HEK293 (cell line): ENCODE data around the gene TMEM271.

ENCODE experiments used
- CTCF ChIA-PET: fragments of 350-600 bp; formaldehyde crosslinking; extraction: SDS; loops from one replicate; lab custom pipeline; 2021; ENCODE audit warnings: antibody characterized with exemption; lab: Yijun Ruan, JAX
- POLR2A ChIA-PET: fragments of 300-600 bp; formaldehyde crosslinking; extraction: SDS; loops from one replicate; lab custom pipeline; 2020; ENCODE audit warnings: antibody characterized with exemption, inconsistent platforms; lab: Yijun Ruan, JAX
- H3K27ac ChIP-seq: fragments of 200-500 bp; sonication (Bioruptor generic); 2 replicates; pipeline ENCODE4 v1.5.1; 2014; ENCODE audit warnings: low read depth, low read length, control low read depth, inconsistent platforms; ENCODE audit errors: extremely low read depth
- H3K36me3 ChIP-seq, 2 experiments: fragments of 200-500 bp in 1 of 2; sonication (Bioruptor generic) in 1 of 2; 1 replicate in 1 of 2; 2 replicates in 1 of 2; pipeline ENCODE4 v1.5.1; 2014 to 2017; ENCODE audit warnings: inconsistent platforms in 2 of 2, low read length in 2 of 2; ENCODE audit not compliant: control insufficient read depth in 2 of 2, insufficient read depth in 1 of 2
- H3K4me1 ChIP-seq: fragments of 200-500 bp; sonication (Bioruptor generic); 2 replicates; pipeline ENCODE4 v1.5.1; 2014; ENCODE audit warnings: mild to moderate bottlenecking, low read length, inconsistent platforms; ENCODE audit not compliant: control insufficient read depth, insufficient read depth
- H3K4me3 ChIP-seq: 2 replicates; pipeline ENCODE4 v1.5.1; 2011; ENCODE audit warnings: low read depth, mild to moderate bottlenecking, control low read depth, low read length, moderate library complexity
- H3K9me3 ChIP-seq: fragments of 200-500 bp; sonication (Bioruptor generic); 2 replicates; pipeline ENCODE4 v1.5.1; 2014; ENCODE audit warnings: low read depth, low read length, inconsistent platforms; ENCODE audit not compliant: control insufficient read depth, insufficient read depth
- FEZF1 ChIP-seq: fragments of 450-650 bp; formaldehyde crosslinking; IDR thresholded peaks from 2 replicates; pipeline ENCODE4 v1.5.1; 2016; ENCODE audit warnings: missing biosample characterization, missing genetic modification characterization
- GLI4 ChIP-seq: fragments of 450-650 bp; formaldehyde crosslinking; IDR thresholded peaks from 2 replicates; pipeline ENCODE4 v1.5.1; 2016; ENCODE audit warnings: missing biosample characterization, missing genetic modification characterization
- GLIS1 ChIP-seq: fragments of 450-650 bp; formaldehyde crosslinking; IDR thresholded peaks from 2 replicates; pipeline ENCODE4 v1.5.1; 2016; ENCODE audit warnings: missing biosample characterization, missing genetic modification characterization
- SCRT1 ChIP-seq: fragments of 450-650 bp; formaldehyde crosslinking; IDR thresholded peaks from 2 replicates; pipeline ENCODE4 v1.5.1; 2016; ENCODE audit warnings: missing biosample characterization, missing genetic modification characterization, borderline replicate concordance
- TCF7L2 ChIP-seq: IDR thresholded peaks from 2 replicates; pipeline ENCODE4 v1.6.1; 2011; ENCODE audit warnings: low read depth, mild to moderate bottlenecking, inconsistent platforms, low read length, moderate library complexity, borderline replicate concordance
- ZEB2 ChIP-seq: fragments of 450-650 bp; formaldehyde crosslinking; IDR thresholded peaks from 2 replicates; pipeline ENCODE4 v1.5.1; 2016; ENCODE audit warnings: missing biosample characterization, missing genetic modification characterization
- ZIC2 ChIP-seq: fragments of 450-650 bp; formaldehyde crosslinking; IDR thresholded peaks from 2 replicates; pipeline ENCODE4 v1.5.1; 2016; ENCODE audit warnings: missing biosample characterization, missing genetic modification characterization
- ZNF132 ChIP-seq: fragments of 450-650 bp; formaldehyde crosslinking; IDR thresholded peaks from 2 replicates; pipeline ENCODE4 v1.5.1; 2017; ENCODE audit warnings: missing biosample characterization, missing genetic modification characterization, borderline replicate concordance
- ZNF335 ChIP-seq: fragments of 450-650 bp; formaldehyde crosslinking; conservative IDR thresholded peaks from 2 replicates; pipeline ENCODE4 v1.5.1; 2016; ENCODE audit warnings: missing biosample characterization, missing genetic modification characterization
- ZNF423 ChIP-seq: fragments of 450-650 bp; formaldehyde crosslinking; IDR thresholded peaks from 2 replicates; pipeline ENCODE4 v1.5.1; 2016; ENCODE audit warnings: missing biosample characterization, missing genetic modification characterization
- ZNF449 ChIP-seq: fragments of 450-650 bp; formaldehyde crosslinking; IDR thresholded peaks from 2 replicates; pipeline ENCODE4 v1.5.1; 2017; ENCODE audit warnings: missing biosample characterization, mild to moderate bottlenecking, missing genetic modification characterization, moderate library complexity
- ZNF555 ChIP-seq: fragments of 450-650 bp; formaldehyde crosslinking; conservative IDR thresholded peaks from 2 replicates; pipeline ENCODE4 v1.5.1; 2017; ENCODE audit warnings: missing biosample characterization, mild to moderate bottlenecking, missing genetic modification characterization, inconsistent platforms
- ZNF571 ChIP-seq: fragments of 450-650 bp; formaldehyde crosslinking; IDR thresholded peaks from 2 replicates; pipeline ENCODE4 v1.5.0; 2017; ENCODE audit warnings: missing biosample characterization, missing genetic modification characterization
- ZNF623 ChIP-seq: fragments of 450-650 bp; formaldehyde crosslinking; IDR thresholded peaks from 2 replicates; pipeline ENCODE4 v1.5.1; 2016; ENCODE audit warnings: missing biosample characterization, missing genetic modification characterization
- ZNF654 ChIP-seq: fragments of 450-650 bp; formaldehyde crosslinking; IDR thresholded peaks from 2 replicates; pipeline ENCODE4 v1.5.1; 2016; ENCODE audit warnings: low read depth, missing biosample characterization, missing genetic modification characterization
- ZNF792 ChIP-seq: fragments of 450-650 bp; formaldehyde crosslinking; IDR thresholded peaks from 2 replicates; pipeline ENCODE4 v1.5.1; 2016; ENCODE audit warnings: missing biosample characterization, missing genetic modification characterization
- TF ChIP-seq, protein P1 (sequence below): fragments of 450-650 bp; formaldehyde crosslinking; IDR thresholded peaks from 2 replicates; pipeline ENCODE4 v1.5.1; 2016; ENCODE audit warnings: missing biosample characterization, missing genetic modification characterization
- TF ChIP-seq, protein P2 (sequence below): fragments of 450-650 bp; formaldehyde crosslinking; IDR thresholded peaks from 2 replicates; pipeline ENCODE4 v1.5.1; 2016; ENCODE audit warnings: missing biosample characterization, missing genetic modification characterization
- TF ChIP-seq, protein P3 (sequence below): fragments of 450-650 bp; formaldehyde crosslinking; IDR thresholded peaks from 2 replicates; pipeline ENCODE4 v1.5.1; 2016; ENCODE audit warnings: missing biosample characterization, missing genetic modification characterization
- TF ChIP-seq, protein P4 (sequence below): fragments of 450-650 bp; formaldehyde crosslinking; IDR thresholded peaks from 2 replicates; pipeline ENCODE4 v1.5.1; 2016; ENCODE audit warnings: missing biosample characterization, missing genetic modification characterization, borderline replicate concordance

Gene TMEM271

GRCh38 chr4:622071-622995 is 46.2 kb upstream of the TMEM271 start:
- ChIA-PET POLR2A (no interaction called here), CTCF (interaction anchor here (0.6 kb wide), 1 partner anchor 15 kb away, joined by 5 read pairs; no protein-coding TSS in a partner anchor)

DNA sequence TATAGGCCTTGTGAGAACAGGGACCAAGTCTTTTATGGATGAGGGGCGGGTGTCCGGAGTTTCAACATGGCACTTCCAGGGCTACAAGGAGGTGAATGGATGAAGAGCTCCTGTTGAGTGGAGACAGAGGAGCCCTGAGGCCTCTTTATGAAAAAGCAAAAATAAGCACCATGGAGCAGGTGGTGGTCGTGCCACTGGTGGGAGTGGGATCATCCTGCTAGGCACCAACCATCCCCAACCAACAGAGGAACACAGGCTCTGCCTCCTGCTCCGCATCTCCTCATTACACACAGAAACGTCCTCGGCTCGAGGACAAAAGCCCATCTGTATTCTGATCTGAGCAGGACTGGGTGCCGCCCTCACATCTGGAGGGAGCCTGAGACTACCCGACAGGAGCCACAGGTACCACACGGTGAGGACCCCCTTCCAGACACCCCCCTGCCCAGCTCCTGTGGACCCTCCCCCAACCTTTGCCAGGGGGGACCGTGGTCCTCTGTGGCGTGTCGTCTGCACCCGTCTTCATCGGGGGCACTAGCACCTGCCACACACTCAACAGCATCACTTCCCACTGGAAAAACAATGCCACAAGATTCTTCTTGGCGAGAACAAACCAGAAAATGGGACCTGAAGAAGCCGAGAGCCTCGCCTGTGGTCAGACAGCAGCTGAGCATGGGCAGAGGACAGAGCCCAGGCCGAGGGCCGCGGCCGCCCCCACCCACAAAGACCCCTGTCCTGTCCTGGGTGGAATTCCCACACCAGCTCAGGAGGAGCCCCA is 45.4 kb upstream of the TMEM271 start:
- Histone ChIP-seq H3K4me1 (no peaks in the 10 kb centered on the region), H3K36me3 (no peaks in the 10 kb centered on the region), H3K27ac (no peak overlapping the region), H3K9me3 (no peaks in the 10 kb centered on the region), H3K4me3 (no peak overlapping the region)
- CTCF ChIA-PET: interaction anchor here (0.6 kb wide), 1 partner anchor 14 kb away, joined by 5 read pairs; no protein-coding TSS in a partner anchor
- POLR2A ChIA-PET: no interaction called here
- TF ChIP-seq ZNF335 (tag by site-specific recombination) (no peak), ZIC2 (no peak), ZNF423 (tag by site-specific recombination) (no peak), GLI4 (tag by site-specific recombination) (no peak), ZNF571 (tag by site-specific recombination) (no peak), GLIS1 (no peak), ZNF449 (no peak), ZNF654 (tag by site-specific recombination) (no peak)
- TF ChIP-seq, protein P1, sequence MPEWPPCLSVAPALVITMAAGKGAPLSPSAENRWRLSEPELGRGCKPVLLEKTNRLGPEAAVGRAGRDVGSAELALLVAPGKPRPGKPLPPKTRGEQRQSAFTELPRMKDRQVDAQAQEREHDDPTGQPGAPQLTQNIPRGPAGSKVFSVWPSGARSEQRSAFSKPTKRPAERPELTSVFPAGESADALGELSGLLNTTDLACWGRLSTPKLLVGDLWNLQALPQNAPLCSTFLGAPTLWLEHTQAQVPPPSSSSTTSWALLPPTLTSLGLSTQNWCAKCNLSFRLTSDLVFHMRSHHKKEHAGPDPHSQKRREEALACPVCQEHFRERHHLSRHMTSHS (tag by site-specific recombination): no peak
- TF ChIP-seq, protein P2, sequence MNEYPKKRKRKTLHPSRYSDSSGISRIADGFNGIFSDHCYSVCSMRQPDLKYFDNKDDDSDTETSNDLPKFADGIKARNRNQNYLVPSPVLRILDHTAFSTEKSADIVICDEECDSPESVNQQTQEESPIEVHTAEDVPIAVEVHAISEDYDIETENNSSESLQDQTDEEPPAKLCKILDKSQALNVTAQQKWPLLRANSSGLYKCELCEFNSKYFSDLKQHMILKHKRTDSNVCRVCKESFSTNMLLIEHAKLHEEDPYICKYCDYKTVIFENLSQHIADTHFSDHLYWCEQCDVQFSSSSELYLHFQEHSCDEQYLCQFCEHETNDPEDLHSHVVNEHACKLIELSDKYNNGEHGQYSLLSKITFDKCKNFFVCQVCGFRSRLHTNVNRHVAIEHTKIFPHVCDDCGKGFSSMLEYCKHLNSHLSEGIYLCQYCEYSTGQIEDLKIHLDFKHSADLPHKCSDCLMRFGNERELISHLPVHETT (tag by site-specific recombination): no peak

More at GRCh38 chr4:622071-622995, 46.2 kb upstream of the TMEM271 start:
- TF ChIP-seq ZEB2 (tag by site-specific recombination): peak; percentile 100
- no peak for TF ChIP-seq ZNF555 (tag by site-specific recombination)
- TF ChIP-seq SCRT1 (tag by site-specific recombination): peak; percentile 22; the same call in 1 of the 2 replicates
- no peaks in the 10 kb centered on the region for H3K4me1 ChIP-seq
- H3K9me3 ChIP-seq: no peaks in the 10 kb centered on the region
- no peaks in the 10 kb centered on the region for H3K36me3 ChIP-seq
- no peak overlapping the region for H3K4me3 ChIP-seq
- H3K27ac ChIP-seq: no peak overlapping the region

- CTCF ChIA-PET: no interaction called here
- Histone ChIP-seq H3K4me1 (no peaks in the 10 kb centered on the region), H3K27ac (no peak overlapping the region), H3K4me3 (no peak overlapping the region), H3K9me3 (no peaks in the 10 kb centered on the region), H3K36me3 (no peaks in the 10 kb centered on the region)
- POLR2A ChIA-PET: no interaction called here
- TF ChIP-seq, protein P3, sequence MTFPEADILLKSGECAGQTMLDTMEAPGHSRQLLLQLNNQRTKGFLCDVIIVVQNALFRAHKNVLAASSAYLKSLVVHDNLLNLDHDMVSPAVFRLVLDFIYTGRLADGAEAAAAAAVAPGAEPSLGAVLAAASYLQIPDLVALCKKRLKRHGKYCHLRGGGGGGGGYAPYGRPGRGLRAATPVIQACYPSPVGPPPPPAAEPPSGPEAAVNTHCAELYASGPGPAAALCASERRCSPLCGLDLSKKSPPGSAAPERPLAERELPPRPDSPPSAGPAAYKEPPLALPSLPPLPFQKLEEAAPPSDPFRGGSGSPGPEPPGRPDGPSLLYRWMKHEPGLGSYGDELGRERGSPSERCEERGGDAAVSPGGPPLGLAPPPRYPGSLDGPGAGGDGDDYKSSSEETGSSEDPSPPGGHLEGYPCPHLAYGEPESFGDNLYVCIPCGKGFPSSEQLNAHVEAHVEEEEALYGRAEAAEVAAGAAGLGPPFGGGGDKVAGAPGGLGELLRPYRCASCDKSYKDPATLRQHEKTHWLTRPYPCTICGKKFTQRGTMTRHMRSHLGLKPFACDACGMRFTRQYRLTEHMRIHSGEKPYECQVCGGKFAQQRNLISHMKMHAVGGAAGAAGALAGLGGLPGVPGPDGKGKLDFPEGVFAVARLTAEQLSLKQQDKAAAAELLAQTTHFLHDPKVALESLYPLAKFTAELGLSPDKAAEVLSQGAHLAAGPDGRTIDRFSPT (tag by site-specific recombination): no peak
- TF ChIP-seq ZNF132 (tag by site-specific recombination) (no peak), TCF7L2 (no peak), FEZF1 (tag by site-specific recombination) (no peak), ZNF792 (tag by site-specific recombination) (no peak), ZNF623 (tag by site-specific recombination) (no peak)
- TF ChIP-seq, protein P4, sequence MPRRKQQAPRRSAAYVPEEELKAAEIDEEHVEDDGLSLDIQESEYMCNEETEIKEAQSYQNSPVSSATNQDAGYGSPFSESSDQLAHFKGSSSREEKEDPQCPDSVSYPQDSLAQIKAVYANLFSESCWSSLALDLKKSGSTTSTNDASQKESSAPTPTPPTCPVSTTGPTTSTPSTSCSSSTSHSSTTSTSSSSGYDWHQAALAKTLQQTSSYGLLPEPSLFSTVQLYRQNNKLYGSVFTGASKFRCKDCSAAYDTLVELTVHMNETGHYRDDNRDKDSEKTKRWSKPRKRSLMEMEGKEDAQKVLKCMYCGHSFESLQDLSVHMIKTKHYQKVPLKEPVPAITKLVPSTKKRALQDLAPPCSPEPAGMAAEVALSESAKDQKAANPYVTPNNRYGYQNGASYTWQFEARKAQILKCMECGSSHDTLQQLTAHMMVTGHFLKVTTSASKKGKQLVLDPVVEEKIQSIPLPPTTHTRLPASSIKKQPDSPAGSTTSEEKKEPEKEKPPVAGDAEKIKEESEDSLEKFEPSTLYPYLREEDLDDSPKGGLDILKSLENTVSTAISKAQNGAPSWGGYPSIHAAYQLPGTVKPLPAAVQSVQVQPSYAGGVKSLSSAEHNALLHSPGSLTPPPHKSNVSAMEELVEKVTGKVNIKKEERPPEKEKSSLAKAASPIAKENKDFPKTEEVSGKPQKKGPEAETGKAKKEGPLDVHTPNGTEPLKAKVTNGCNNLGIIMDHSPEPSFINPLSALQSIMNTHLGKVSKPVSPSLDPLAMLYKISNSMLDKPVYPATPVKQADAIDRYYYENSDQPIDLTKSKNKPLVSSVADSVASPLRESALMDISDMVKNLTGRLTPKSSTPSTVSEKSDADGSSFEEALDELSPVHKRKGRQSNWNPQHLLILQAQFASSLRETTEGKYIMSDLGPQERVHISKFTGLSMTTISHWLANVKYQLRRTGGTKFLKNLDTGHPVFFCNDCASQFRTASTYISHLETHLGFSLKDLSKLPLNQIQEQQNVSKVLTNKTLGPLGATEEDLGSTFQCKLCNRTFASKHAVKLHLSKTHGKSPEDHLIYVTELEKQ (tag by site-specific recombination): no peak
Measured at GRCh38 chr4:620851-621261, 44.8 kb upstream of the TMEM271 start.
